ENCODE measurements around the gene C14orf132. TPM values are rescaled to one million over a fixed set of nuclear protein-coding genes. Genes with fewer than 3 reads are reported as not detected.

The C14orf132 gene
- total and polyA plus RNA-seq, 2 experiments from 2014 or later, result 17.0 to 19.3 TPM

- peaks cover 3% of the 10 kb centered on the region for H3K4me1 ChIP-seq (ENCODE audit: insufficient read depth)
- H3K9me3 ChIP-seq (ENCODE audit: low read depth), result no peaks in the 10 kb centered on the region
- H2AFZ ChIP-seq, result no peak overlapping the region
- no peak overlapping the region for H3K4me3 ChIP-seq
- no peaks in the 10 kb centered on the region for H4K20me1 ChIP-seq (ENCODE audit: insufficient read depth, poor library complexity, severe bottlenecking)
- peaks cover 7% of the 10 kb centered on the region for H3K79me2 ChIP-seq
- no peak for TF ChIP-seq EZH2 (IDR thresholded peaks at IDR 0.05; ENCODE audit: borderline replicate concordance)
- TF ChIP-seq EZH2phosphoT487 (IDR thresholded peaks at IDR 0.05; ENCODE audit: low read depth, severe bottlenecking, unreplicated experiment), result no peak
- no peak for TF ChIP-seq CTCF (IDR thresholded peaks at IDR 0.05; ENCODE audit: poor library complexity)
- H3K9me2 ChIP-seq (replicated peaks; ENCODE audit: insufficient read depth), result no peaks in the 10 kb centered on the region
- WGBS (ENCODE audit: low lambda C conversion rate, missing lambda C conversion rate), result 84% methylated on average over 10 of the region's 10 CpGs
- no peak overlapping the region for H3K27ac ChIP-seq
- no peak for DNase-seq (ENCODE audit: low spot score)
- no peaks in the 10 kb centered on the region for H3K36me3 ChIP-seq (replicated peaks; ENCODE audit: insufficient read depth, low read depth)
- no peak overlapping the region for H3K4me2 ChIP-seq
- no peaks in the 10 kb centered on the region for H3K27me3 ChIP-seq
These were observed 41.4 kb downstream of the C14orf132 start for GRCh38 chr14:96080571-96080970.

- Histone ChIP-seq H3K79me2 (peaks cover 7% of the 10 kb centered on the region), H2AFZ (no peak overlapping the region), H3K4me1 (ENCODE audit: insufficient read depth) (peaks cover 3% of the 10 kb centered on the region), H3K4me3 (no peak overlapping the region), H3K36me3 (replicated peaks; ENCODE audit: insufficient read depth, low read depth) (no peaks in the 10 kb centered on the region), H4K20me1 (ENCODE audit: insufficient read depth, poor library complexity, severe bottlenecking) (no peaks in the 10 kb centered on the region), H3K4me2 (no peak overlapping the region), H3K27ac (no peak overlapping the region), H3K27me3 (no peaks in the 10 kb centered on the region), H3K9me3 (ENCODE audit: low read depth) (no peaks in the 10 kb centered on the region), H3K9me2 (replicated peaks; ENCODE audit: insufficient read depth) (no peaks in the 10 kb centered on the region)
- 89% methylated on average over 6 of the region's 6 CpGs for WGBS (ENCODE audit: low lambda C conversion rate, missing lambda C conversion rate)
- TF ChIP-seq EZH2 (IDR thresholded peaks at IDR 0.05; ENCODE audit: borderline replicate concordance), result no peak
- no peak for TF ChIP-seq CTCF (IDR thresholded peaks at IDR 0.05; ENCODE audit: poor library complexity)
- TF ChIP-seq EZH2phosphoT487 (IDR thresholded peaks at IDR 0.05; ENCODE audit: low read depth, severe bottlenecking, unreplicated experiment), result no peak
- no peak for DNase-seq (ENCODE audit: low spot score)
These were observed 42.1 kb downstream of the C14orf132 start for GRCh38 chr14:96081224-96081623.

GRCh38 chr14:96081767-96082400, 42.7 kb downstream of the C14orf132 start:
- H3K9me3 ChIP-seq (ENCODE audit: low read depth), result no peaks in the 10 kb centered on the region
- peaks cover 3% of the 10 kb centered on the region for H3K4me1 ChIP-seq (ENCODE audit: insufficient read depth)
- H3K27me3 ChIP-seq, result no peaks in the 10 kb centered on the region
- no peak overlapping the region for H3K4me3 ChIP-seq
- H3K79me2 ChIP-seq, result peaks cover 7% of the 10 kb centered on the region
- H2AFZ ChIP-seq, result no peak overlapping the region
- H3K27ac ChIP-seq, result no peak overlapping the region
- no peaks in the 10 kb centered on the region for H3K9me2 ChIP-seq (replicated peaks; ENCODE audit: insufficient read depth)
- no peaks in the 10 kb centered on the region for H4K20me1 ChIP-seq (ENCODE audit: insufficient read depth, poor library complexity, severe bottlenecking)
- WGBS (ENCODE audit: low lambda C conversion rate, missing lambda C conversion rate), result 96% methylated on average over 10 of the region's 10 CpGs
- no peak overlapping the region for H3K4me2 ChIP-seq
- H3K36me3 ChIP-seq (replicated peaks; ENCODE audit: insufficient read depth, low read depth), result no peaks in the 10 kb centered on the region
- TF ChIP-seq EZH2phosphoT487 (IDR thresholded peaks at IDR 0.05; ENCODE audit: low read depth, severe bottlenecking, unreplicated experiment) (no peak), CTCF (IDR thresholded peaks at IDR 0.05; ENCODE audit: poor library complexity) (no peak), EZH2 (IDR thresholded peaks at IDR 0.05; ENCODE audit: borderline replicate concordance) (no peak)
- DNase-seq (ENCODE audit: low spot score), result no peak
